MM.1S (cell line): ENCODE data around the gene GPR158.

Experiments
- DNase-seq: peaks from one replicate; pipeline ENCODE4 v3.0.0-alpha.2; 2015
- H2AFZ ChIP-seq: fragments of 300-600 bp; sonication (generic); 2 replicates; pipeline ENCODE4 v1.6.0; 2016; ENCODE audit warnings: antibody characterized with exemption, low read length
- H3F3A ChIP-seq: fragments of 300-600 bp; sonication (generic); 2 replicates; pipeline ENCODE4 v1.6.1; 2016; ENCODE audit warnings: mild to moderate bottlenecking, antibody characterized with exemption, low read length, moderate library complexity, mixed read lengths; ENCODE audit not compliant: insufficient read depth
- H3K27ac ChIP-seq: fragments of 300-600 bp; sonication (generic); 2 replicates; pipeline ENCODE4 v1.5.1; 2016; ENCODE audit warnings: mild to moderate bottlenecking, low read length
- H3K27me3 ChIP-seq: fragments of 300-600 bp; sonication (generic); replicated peaks from 2 replicates; pipeline ENCODE4 v1.6.0; 2016; ENCODE audit warnings: low read length; ENCODE audit not compliant: insufficient read depth
- H3K36me3 ChIP-seq: fragments of 300-600 bp; sonication (generic); replicated peaks from 2 replicates; pipeline ENCODE4 v1.6.1; 2016; ENCODE audit warnings: mild to moderate bottlenecking, low read length, mixed read lengths; ENCODE audit not compliant: insufficient read depth
- H3K4me1 ChIP-seq: fragments of 300-600 bp; sonication (generic); 2 replicates; pipeline ENCODE4 v1.6.1; 2016; ENCODE audit warnings: low read length, mixed read lengths
- H3K4me2 ChIP-seq: fragments of 300-600 bp; sonication (generic); 2 replicates; pipeline ENCODE4 v1.6.0; 2016; ENCODE audit warnings: low read depth, low read length
- H3K4me3 ChIP-seq: fragments of 300-600 bp; sonication (generic); 2 replicates; pipeline ENCODE4 v1.5.1; 2016; ENCODE audit warnings: low read length, mixed read lengths
- H3K79me2 ChIP-seq: fragments of 300-600 bp; sonication (generic); 2 replicates; pipeline ENCODE4 v1.6.1; 2016; ENCODE audit warnings: mixed run types, low read length, mixed read lengths
- H3K9ac ChIP-seq: fragments of 300-600 bp; sonication (generic); 2 replicates; pipeline ENCODE4 v1.6.1; 2016; ENCODE audit warnings: low read length, mixed read lengths
- H3K9me2 ChIP-seq: fragments of 300-600 bp; sonication (generic); replicated peaks from 2 replicates; pipeline ENCODE4 v1.6.1; 2016; ENCODE audit warnings: mild to moderate bottlenecking, low read length, mixed read lengths; ENCODE audit not compliant: insufficient read depth
- H3K9me3 ChIP-seq: fragments of 300-600 bp; sonication (generic); replicated peaks from 2 replicates; pipeline ENCODE4 v1.6.1; 2016; ENCODE audit warnings: mild to moderate bottlenecking, low read length, mixed read lengths; ENCODE audit not compliant: insufficient read depth
- H4K20me1 ChIP-seq: fragments of 300-600 bp; sonication (generic); 2 replicates; pipeline ENCODE4 v1.6.1; 2016; ENCODE audit warnings: mild to moderate bottlenecking, low read length, moderate library complexity, mixed read lengths; ENCODE audit not compliant: insufficient read depth
- EZH2 ChIP-seq: fragments of 300-600 bp; sonication (generic); optimal IDR thresholded peaks from 2 replicates; pipeline ENCODE3; 2017; ENCODE audit warnings: low read depth, mild to moderate bottlenecking, antibody characterized with exemption, low read length, mixed read lengths
- EZH2phosphoT487 ChIP-seq: fragments of 300-600 bp; sonication (generic); IDR thresholded peaks from 2 replicates; pipeline ENCODE4 v1.6.1; 2018; ENCODE audit warnings: antibody characterized with exemption, low read length
- TF ChIP-seq, protein P1 (sequence below): fragments of 300-600 bp; sonication (generic); IDR thresholded peaks from 2 replicates; pipeline ENCODE4 v1.5.1; 2016; ENCODE audit warnings: antibody characterized with exemption, low read length, mixed read lengths

Gene GPR158

DNA sequence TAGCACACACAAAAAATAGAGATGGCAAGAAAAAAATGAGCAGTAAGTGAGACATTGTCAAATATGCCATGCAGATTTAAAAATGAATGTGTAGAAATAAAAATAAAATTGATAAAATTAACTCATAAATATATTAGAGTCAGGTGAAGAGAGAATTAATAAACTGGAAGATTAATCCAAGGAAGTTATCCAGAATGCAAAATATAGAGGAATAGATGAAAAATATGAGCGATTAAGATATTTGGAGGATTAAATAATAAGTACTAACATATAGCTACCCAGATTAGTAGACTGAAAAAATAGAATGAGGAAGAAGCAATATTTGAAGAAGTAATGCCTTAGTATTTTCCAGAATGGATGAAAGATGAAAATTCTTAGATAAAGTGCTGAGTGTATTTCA, 103.4 kb downstream of the GPR158 start:
- H3K4me3 ChIP-seq: no peak overlapping the region
- no peak overlapping the region for H2AFZ ChIP-seq
- DNase-seq: no peak
- no peaks in the 10 kb centered on the region for H4K20me1 ChIP-seq
- no peak overlapping the region for H3K4me2 ChIP-seq
- H3K9me2 ChIP-seq: peaks cover 2% of the 10 kb centered on the region; the same call in 1 of the 2 replicates
- H3K9me3 ChIP-seq: no peaks in the 10 kb centered on the region
- TF ChIP-seq EZH2: no peak
- TF ChIP-seq, protein P1, sequence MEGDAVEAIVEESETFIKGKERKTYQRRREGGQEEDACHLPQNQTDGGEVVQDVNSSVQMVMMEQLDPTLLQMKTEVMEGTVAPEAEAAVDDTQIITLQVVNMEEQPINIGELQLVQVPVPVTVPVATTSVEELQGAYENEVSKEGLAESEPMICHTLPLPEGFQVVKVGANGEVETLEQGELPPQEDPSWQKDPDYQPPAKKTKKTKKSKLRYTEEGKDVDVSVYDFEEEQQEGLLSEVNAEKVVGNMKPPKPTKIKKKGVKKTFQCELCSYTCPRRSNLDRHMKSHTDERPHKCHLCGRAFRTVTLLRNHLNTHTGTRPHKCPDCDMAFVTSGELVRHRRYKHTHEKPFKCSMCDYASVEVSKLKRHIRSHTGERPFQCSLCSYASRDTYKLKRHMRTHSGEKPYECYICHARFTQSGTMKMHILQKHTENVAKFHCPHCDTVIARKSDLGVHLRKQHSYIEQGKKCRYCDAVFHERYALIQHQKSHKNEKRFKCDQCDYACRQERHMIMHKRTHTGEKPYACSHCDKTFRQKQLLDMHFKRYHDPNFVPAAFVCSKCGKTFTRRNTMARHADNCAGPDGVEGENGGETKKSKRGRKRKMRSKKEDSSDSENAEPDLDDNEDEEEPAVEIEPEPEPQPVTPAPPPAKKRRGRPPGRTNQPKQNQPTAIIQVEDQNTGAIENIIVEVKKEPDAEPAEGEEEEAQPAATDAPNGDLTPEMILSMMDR: no peak
- TF ChIP-seq EZH2phosphoT487: no peak
- H3K27me3 ChIP-seq: no peaks in the 10 kb centered on the region
- H3K79me2 ChIP-seq: no peaks in the 10 kb centered on the region
- no peak overlapping the region for H3K27ac ChIP-seq
- no peaks in the 10 kb centered on the region for H3K36me3 ChIP-seq
- no peaks in the 10 kb centered on the region for H3F3A ChIP-seq
- no peaks in the 10 kb centered on the region for H3K4me1 ChIP-seq
- H3K9ac ChIP-seq: no peak overlapping the region

DNA sequence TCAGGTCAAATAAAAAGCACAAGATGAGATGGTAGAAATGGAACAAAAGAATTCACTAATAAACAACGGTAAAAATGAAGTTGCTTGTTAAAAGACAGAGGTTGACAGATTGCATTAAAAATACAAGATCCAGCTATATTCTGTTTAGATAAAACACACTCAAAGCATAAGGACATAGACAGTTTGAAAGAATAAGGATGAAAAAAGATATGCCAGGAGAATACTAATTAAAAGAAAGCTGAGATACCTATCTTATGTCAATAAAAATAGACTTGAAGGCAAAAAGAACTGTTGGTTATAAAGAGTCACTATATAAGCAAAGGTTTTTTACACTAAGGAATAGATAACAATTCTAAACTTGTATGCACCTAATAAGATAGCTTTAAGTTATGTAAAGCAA, 105.3 kb downstream of the GPR158 start:
- H2AFZ ChIP-seq: no peak overlapping the region
- no peaks in the 10 kb centered on the region for H3K79me2 ChIP-seq
- DNase-seq: no peak
- H4K20me1 ChIP-seq: no peaks in the 10 kb centered on the region
- TF ChIP-seq EZH2phosphoT487 (no peak), EZH2 (no peak)
- TF ChIP-seq, protein P1: no peak
- H3K4me3 ChIP-seq: no peak overlapping the region
- H3K9me2 ChIP-seq: peaks cover 2% of the 10 kb centered on the region; the same call in 1 of the 2 replicates
- H3K9me3 ChIP-seq: no peaks in the 10 kb centered on the region
- no peak overlapping the region for H3K9ac ChIP-seq
- H3K4me1 ChIP-seq: no peaks in the 10 kb centered on the region
- no peaks in the 10 kb centered on the region for H3K27me3 ChIP-seq
- no peaks in the 10 kb centered on the region for H3K36me3 ChIP-seq
- no peak overlapping the region for H3K27ac ChIP-seq
- H3K4me2 ChIP-seq: no peak overlapping the region
- H3F3A ChIP-seq: no peaks in the 10 kb centered on the region

DNA sequence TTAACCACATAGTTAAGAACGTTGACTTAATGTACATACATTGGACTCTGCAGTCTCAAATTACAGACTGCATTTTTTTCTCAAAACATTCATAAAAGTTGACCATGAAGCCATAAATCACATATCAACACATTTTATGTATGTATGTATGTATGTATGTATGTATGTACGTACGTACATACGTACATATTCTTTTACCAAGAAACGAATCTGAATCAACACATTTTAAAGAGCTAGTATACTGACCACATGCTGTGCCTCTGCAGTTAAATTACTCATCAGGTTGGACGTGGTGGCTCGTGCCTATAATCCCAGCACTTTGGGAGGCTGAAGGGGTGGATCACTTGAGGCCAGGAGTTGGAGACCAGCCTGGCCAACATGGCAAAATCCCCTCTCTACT, 105.8 kb downstream of the GPR158 start:
- no peaks in the 10 kb centered on the region for H3F3A ChIP-seq
- no peaks in the 10 kb centered on the region; the same call in 1 of the 2 replicates for H3K9me2 ChIP-seq
- H4K20me1 ChIP-seq: no peaks in the 10 kb centered on the region
- TF ChIP-seq EZH2phosphoT487 (no peak), EZH2 (no peak)
- TF ChIP-seq, protein P1: no peak
- no peak overlapping the region for H2AFZ ChIP-seq
- H3K9ac ChIP-seq: no peak overlapping the region
- H3K36me3 ChIP-seq: no peaks in the 10 kb centered on the region
- no peaks in the 10 kb centered on the region for H3K27me3 ChIP-seq
- no peak overlapping the region for H3K4me3 ChIP-seq
- no peaks in the 10 kb centered on the region for H3K4me1 ChIP-seq
- DNase-seq: no peak
- H3K9me3 ChIP-seq: no peaks in the 10 kb centered on the region
- no peak overlapping the region for H3K27ac ChIP-seq
- no peaks in the 10 kb centered on the region for H3K79me2 ChIP-seq
- no peak overlapping the region for H3K4me2 ChIP-seq
